Lung (tissue), 12 donors: ENCODE data around the gene TROAP. TPM values are rescaled to one million over a fixed set of nuclear protein-coding genes. Genes with fewer than 3 reads are reported as not detected.

Source experiments
- ATAC-seq: fragments of 200-7000 bp; cut with Tn5 transposase; one replicate; pipeline ENCODE4 v1.9.1; 2020; ENCODE audit warnings: moderate number of reproducible peaks; ENCODE audit not compliant: insufficient read depth, low FRiP score
- DNase-seq, 3 donors: peaks; one replicate each; pipeline ENCODE4 v3.0.0-alpha.2; 2013 to 2017
- H3K27ac ChIP-seq, 2 donors: one replicate each; pipeline ENCODE4 v1.5.1; 2013; ENCODE audit warnings: mild to moderate bottlenecking in 2 of 2, moderate library complexity in 2 of 2, control low read depth in 1 of 2, inconsistent platforms in 1 of 2, low read depth in 1 of 2, low read length in 1 of 2
- H3K27me3 ChIP-seq, 3 donors: one replicate each; pipeline ENCODE4 v1.5.1; 2013; ENCODE audit warnings: low read length in 2 of 3; ENCODE audit not compliant: control insufficient read depth in 3 of 3, insufficient read depth in 3 of 3
- H3K36me3 ChIP-seq, 4 donors: one replicate each; pipeline ENCODE4 v1.5.1; 2013; ENCODE audit warnings: low read length in 4 of 4, mild to moderate bottlenecking in 1 of 4, moderate library complexity in 1 of 4; ENCODE audit not compliant: control insufficient read depth in 4 of 4, insufficient read depth in 4 of 4
- H3K4me1 ChIP-seq, 5 donors: one replicate each; pipeline ENCODE4 v1.5.1; 2013; ENCODE audit warnings: low read length in 5 of 5, mild to moderate bottlenecking in 2 of 5, moderate library complexity in 1 of 5; ENCODE audit not compliant: control insufficient read depth in 5 of 5, insufficient read depth in 5 of 5
- H3K4me3 ChIP-seq: one replicate; pipeline ENCODE4 v1.5.1; 2013; ENCODE audit warnings: mild to moderate bottlenecking, control low read depth, moderate library complexity
- H3K9ac ChIP-seq, 2 donors: one replicate each; pipeline ENCODE4 v1.5.1; 2013; ENCODE audit warnings: low read length in 2 of 2, control low read depth in 1 of 2; ENCODE audit not compliant: insufficient read depth in 1 of 2
- H3K9me3 ChIP-seq, 4 donors: one replicate each; pipeline ENCODE4 v1.5.1; 2013; ENCODE audit warnings: low read length in 3 of 4, mild to moderate bottlenecking in 1 of 4, moderate library complexity in 1 of 4; ENCODE audit not compliant: control insufficient read depth in 4 of 4, insufficient read depth in 3 of 4
- WGBS, 2 donors: extraction: QIAGEN DNeasy Blood & Tissue Kit; methylation state at CpG; one replicate each; pipeline ENCODE4 v1.1.7; 2013; 5-methylcytosine and 5-hydroxymethylcytosine counted together
- polyA plus RNA-seq, 2 donors: library from polyadenylated mRNA; stranded (reverse); fragments of 200-250 nt; gene quantifications; one replicate each; pipeline ENCODE4 v1.2.1, GENCODE V29; 2013
- total RNA-seq, 2 donors: library from RNA; depleted of rRNA in 1 of 2; stranded (reverse); fragments of >200 nt in 1 of 2; gene quantifications; one replicate each; pipeline ENCODE4 v1.2.1, GENCODE V29; 2014 to 2021
- TF ChIP-seq, protein P1 (sequence below): IDR thresholded peaks from 2 replicates; pipeline ENCODE4 v1.5.1; 2012; ENCODE audit warnings: mild to moderate bottlenecking; ENCODE audit errors: control extremely low read depth, extremely low read depth
- donor health status: control.
- donor health status: control.
- donor health status: Bipolar disorder and iron deficiency.
- donor health status: healthy.
- donor health status: DM: yes; HTN: yes; CAD: no.

TROAP gene
- total and polyA plus RNA-seq, 4 donors, result 1.2 to 4.6 (median 3.2) TPM

DNA sequence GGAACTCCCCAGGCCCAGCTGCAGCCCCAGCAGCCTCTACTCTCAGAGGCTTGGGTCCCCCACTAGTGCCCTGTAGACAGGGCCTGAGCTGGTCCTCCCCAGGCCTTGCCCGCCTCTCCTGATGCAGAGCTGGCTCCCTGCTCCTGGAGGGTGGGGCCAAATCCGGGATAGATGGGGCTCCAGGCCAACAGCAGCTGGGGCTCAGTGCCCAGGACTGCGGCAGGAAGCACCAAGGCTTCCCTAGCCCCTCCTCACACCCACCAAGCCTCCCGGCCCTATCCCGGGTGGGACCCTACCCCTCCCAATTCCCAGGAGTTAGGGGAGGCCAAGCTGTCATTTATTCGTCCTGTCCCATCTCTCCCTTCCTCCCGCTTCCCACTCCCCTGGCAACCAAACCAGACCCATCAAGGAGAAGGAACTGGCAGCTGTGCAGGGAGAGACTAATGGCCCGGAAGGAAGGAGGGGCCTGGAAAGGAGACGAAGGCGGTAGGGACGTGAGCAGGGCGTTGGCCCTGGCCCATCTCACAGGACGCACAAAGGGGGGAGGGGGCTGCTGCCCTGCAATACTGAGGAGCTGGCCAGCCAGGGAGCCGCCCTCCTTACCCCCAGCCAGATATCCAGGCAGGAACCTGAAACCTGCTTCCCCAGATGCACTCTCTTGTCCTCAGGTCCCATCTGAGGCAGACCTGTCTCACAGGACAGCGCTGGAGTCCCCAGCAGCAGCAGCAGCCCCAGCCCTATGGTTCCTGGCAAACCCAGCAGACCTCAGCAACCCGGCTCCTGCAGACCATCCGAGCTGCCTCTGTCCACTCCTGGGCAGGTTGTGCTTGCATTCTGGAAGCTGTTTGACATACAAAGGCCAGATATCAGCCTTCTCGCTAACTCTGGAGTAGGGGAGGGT, 29.7 kb upstream of the TROAP start:
- ATAC-seq (no peak), DNase-seq (peak; percentile 69 to 83 (median 76))
- TF ChIP-seq, protein P1, sequence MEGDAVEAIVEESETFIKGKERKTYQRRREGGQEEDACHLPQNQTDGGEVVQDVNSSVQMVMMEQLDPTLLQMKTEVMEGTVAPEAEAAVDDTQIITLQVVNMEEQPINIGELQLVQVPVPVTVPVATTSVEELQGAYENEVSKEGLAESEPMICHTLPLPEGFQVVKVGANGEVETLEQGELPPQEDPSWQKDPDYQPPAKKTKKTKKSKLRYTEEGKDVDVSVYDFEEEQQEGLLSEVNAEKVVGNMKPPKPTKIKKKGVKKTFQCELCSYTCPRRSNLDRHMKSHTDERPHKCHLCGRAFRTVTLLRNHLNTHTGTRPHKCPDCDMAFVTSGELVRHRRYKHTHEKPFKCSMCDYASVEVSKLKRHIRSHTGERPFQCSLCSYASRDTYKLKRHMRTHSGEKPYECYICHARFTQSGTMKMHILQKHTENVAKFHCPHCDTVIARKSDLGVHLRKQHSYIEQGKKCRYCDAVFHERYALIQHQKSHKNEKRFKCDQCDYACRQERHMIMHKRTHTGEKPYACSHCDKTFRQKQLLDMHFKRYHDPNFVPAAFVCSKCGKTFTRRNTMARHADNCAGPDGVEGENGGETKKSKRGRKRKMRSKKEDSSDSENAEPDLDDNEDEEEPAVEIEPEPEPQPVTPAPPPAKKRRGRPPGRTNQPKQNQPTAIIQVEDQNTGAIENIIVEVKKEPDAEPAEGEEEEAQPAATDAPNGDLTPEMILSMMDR, result no peak
- Histone ChIP-seq H3K9me3 (no peaks in the 10 kb centered on the region), H3K9ac (no peak overlapping the region), H3K27ac (peak overlapping the region in 1 of 2 donors; percentile 13), H3K4me3 (no peak overlapping the region), H3K27me3 (peaks cover 0 to 58% (median 34%) of the 10 kb centered on the region in 3 donors), H3K4me1 (peaks cover 0 to 25% (median 16%) of the 10 kb centered on the region in 5 donors), H3K36me3 (no peaks in the 10 kb centered on the region)
- 31 to 46% methylated on average over 18 of the region's 18 CpGs for WGBS, 2 donors

DNA sequence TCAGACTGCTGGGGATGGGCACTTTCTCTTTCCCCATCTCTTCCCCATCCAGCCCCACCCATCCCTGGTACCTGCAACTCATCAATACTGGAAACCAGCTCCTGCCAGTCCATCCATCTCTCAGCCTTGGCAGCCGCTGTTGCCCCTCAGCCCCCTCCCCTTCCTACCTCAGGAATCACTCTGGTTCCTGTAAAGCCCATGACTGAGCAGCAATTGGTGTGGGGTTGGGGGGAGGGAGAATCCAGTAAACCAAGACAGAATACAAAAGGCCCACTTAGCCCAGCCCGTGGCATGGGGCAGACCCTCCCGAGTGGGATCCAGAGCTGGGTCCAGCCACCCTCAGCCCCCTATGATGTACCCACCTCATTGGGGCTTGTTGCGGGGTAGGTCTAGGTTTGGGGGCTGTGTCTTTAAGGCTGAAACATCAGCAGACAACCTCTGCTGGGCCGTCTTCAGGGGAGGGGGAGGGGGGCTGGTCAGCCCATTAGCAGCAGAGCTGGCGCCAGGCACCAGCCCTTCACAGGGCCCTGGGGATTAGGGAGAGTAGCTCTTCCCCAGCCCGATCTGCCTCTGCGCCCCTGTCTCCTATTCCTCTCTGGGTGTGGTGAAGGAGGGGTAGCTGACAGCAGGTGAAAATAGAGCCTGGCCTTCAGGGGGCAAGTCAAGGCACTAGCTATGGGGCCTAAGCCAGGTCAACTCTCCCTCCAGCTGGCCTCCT, 28.8 kb upstream of the TROAP start:
- DNase-seq (no peak), ATAC-seq (no peak)
- 77 to 79% methylated on average over 8 of the region's 8 CpGs for WGBS, 2 donors
- Histone ChIP-seq H3K9me3 (no peaks in the 10 kb centered on the region), H3K27me3 (peaks cover 0 to 62% (median 40%) of the 10 kb centered on the region in 3 donors), H3K36me3 (no peaks in the 10 kb centered on the region), H3K27ac (no peak overlapping the region), H3K4me3 (no peak overlapping the region), H3K9ac (no peak overlapping the region), H3K4me1 (peaks cover 0 to 25% (median 16%) of the 10 kb centered on the region in 5 donors)
- TF ChIP-seq, protein P1, result no peak

DNA sequence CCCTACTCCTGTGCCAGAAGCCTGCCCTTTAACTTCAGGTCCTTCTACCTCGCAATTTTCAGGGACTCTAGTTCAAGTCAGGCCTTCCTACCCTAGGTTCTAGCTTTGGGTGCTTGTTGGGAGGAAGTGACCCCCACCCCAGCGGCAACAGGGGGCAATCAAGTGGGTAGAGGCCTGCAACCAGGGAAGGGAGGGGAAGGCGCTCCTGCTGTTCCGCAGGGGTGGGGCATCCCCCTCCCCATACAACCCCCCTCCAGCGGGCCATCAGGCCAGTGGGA, 28.3 kb upstream of the TROAP start:
- Histone ChIP-seq H3K4me1 (peaks cover 0 to 25% (median 16%) of the 10 kb centered on the region in 5 donors), H3K9ac (no peak overlapping the region), H3K4me3 (no peak overlapping the region), H3K9me3 (no peaks in the 10 kb centered on the region), H3K27ac (no peak overlapping the region), H3K36me3 (no peaks in the 10 kb centered on the region), H3K27me3 (peaks cover 0 to 62% (median 40%) of the 10 kb centered on the region in 3 donors)
- WGBS, 2 donors, result 42 to 58% methylated on average over 5 of the region's 5 CpGs
- ATAC-seq (no peak), DNase-seq (no peak)
- TF ChIP-seq, protein P1, result no peak
